HCT116 (cell line): Measurements from ENCODE around the gene USP24. TPM values are rescaled to one million over a fixed set of nuclear protein-coding genes. Genes with fewer than 3 reads are reported as not detected.

Experiments
- ATAC-seq: fragments of 200-7000 bp; cut with Tn5 transposase; 2 replicates; pipeline ENCODE4 v1.9.1; 2020; ENCODE audit warnings: mild to moderate bottlenecking, moderate library complexity
- BruUV-seq: library from RNA; stranded (reverse); fragments of 400-500 nt; replicated peaks from 2 replicates; lab custom pipeline; 2021; lab: Mats Ljungman, UMichigan
- CTCF ChIA-PET: fragments of 300-600 bp; sonication (Branson Sonifier 250); formaldehyde crosslinking; loops from one replicate; lab custom pipeline; 2021; ENCODE audit warnings: antibody characterized with exemption; lab: Charles Lee
- POLR2A ChIA-PET: fragments of 300-600, 350-600 bp; sonication (Branson Sonifier 250); formaldehyde crosslinking; loops from one replicate; lab custom pipeline; 2021; ENCODE audit warnings: antibody characterized with exemption; lab: Charles Lee
- RAD21 ChIA-PET, 2 experiments: fragments of 300-600 bp; sonication (Branson Sonifier 250); formaldehyde crosslinking; loops; one replicate each; lab custom pipeline; 2023; ENCODE audit warnings: low total read pairs in 2 of 2; ENCODE audit not compliant: uncharacterized antibody in 2 of 2, unreplicated experiment in 2 of 2, low non-redundant PET in 1 of 2; lab: Charles Lee
- DNase-seq: peaks from one replicate; pipeline ENCODE4 v3.0.0-alpha.2; 2010; ENCODE audit warnings: low read depth, low spot score
- H2AFZ ChIP-seq: fragments of 200-600 bp; shearing (Covaris generic), sonication (generic); 2 replicates; pipeline ENCODE4 v1.6.1; 2017; ENCODE audit warnings: low read depth, mixed run types, mixed read lengths, antibody characterized with exemption, low read length; ENCODE audit not compliant: poor library complexity, severe bottlenecking
- H3K27ac ChIP-seq: 2 replicates; pipeline ENCODE4 v1.5.1; 2012; ENCODE audit warnings: low read depth, low read length
- H3K27me3 ChIP-seq: fragments of 200-600 bp; sonication (generic); 2 replicates; pipeline ENCODE4 v1.6.1; 2016; ENCODE audit warnings: mixed run types, low read length, mixed read lengths; ENCODE audit not compliant: insufficient read depth
- H3K36me3 ChIP-seq, 2 experiments: fragments of 200-500 bp in 1 of 2; fragments of 200-600 bp in 1 of 2; sonication (Bioruptor generic) in 1 of 2; sonication (generic) in 1 of 2; 2 replicates each; pipeline versions ENCODE4 v1.5.1 to v1.6.1; 2014 to 2016; ENCODE audit warnings: low read length in 2 of 2, inconsistent platforms in 1 of 2, mixed read lengths in 1 of 2, mixed run types in 1 of 2; ENCODE audit not compliant: insufficient read depth in 2 of 2, control insufficient read depth in 1 of 2
- H3K4me1 ChIP-seq, 2 experiments: fragments of 200-600 bp in 1 of 2; sonication (generic) in 1 of 2; 2 replicates each; pipeline versions ENCODE4 v1.5.1 to v1.6.1; 2012 to 2017; ENCODE audit warnings: low read length in 2 of 2, inconsistent platforms in 1 of 2, mild to moderate bottlenecking in 1 of 2, mixed read lengths in 1 of 2, mixed run types in 1 of 2, moderate library complexity in 1 of 2; ENCODE audit not compliant: insufficient read depth in 2 of 2, control insufficient read depth in 1 of 2
- H3K4me2 ChIP-seq: fragments of 200-600 bp; sonication (generic); 2 replicates; pipeline ENCODE4 v1.6.1; 2017; ENCODE audit warnings: mixed run types, low read length, mixed read lengths
- H3K4me3 ChIP-seq, 2 experiments: fragments of 200-600 bp in 1 of 2; sonication (generic) in 1 of 2; replicated peaks in 1 of 2; 2 replicates each; pipeline ENCODE4 v1.5.1; 2011 to 2016; ENCODE audit warnings: low read length in 2 of 2, control low read depth in 1 of 2, low read depth in 1 of 2, mild to moderate bottlenecking in 1 of 2, mixed read lengths in 1 of 2, mixed run types in 1 of 2
- H3K79me2 ChIP-seq: fragments of 200-600 bp; sonication (generic); 2 replicates; pipeline ENCODE4 v1.6.1; 2017; ENCODE audit warnings: mild to moderate bottlenecking, mixed run types, low read length, moderate library complexity, mixed read lengths; ENCODE audit not compliant: insufficient read depth
- H3K9ac ChIP-seq: fragments of 200-600 bp; sonication (generic); 2 replicates; pipeline ENCODE4 v1.6.1; 2016; ENCODE audit warnings: low read length, mixed read lengths
- H3K9me2 ChIP-seq: fragments of 200-600 bp; sonication (generic), shearing (Covaris generic); 2 replicates; pipeline ENCODE4 v1.6.1; 2017; ENCODE audit warnings: mixed run types, mild to moderate bottlenecking, moderate library complexity; ENCODE audit not compliant: insufficient read depth
- H3K9me3 ChIP-seq, 2 experiments: fragments of 200-500 bp in 1 of 2; fragments of 200-600 bp in 1 of 2; sonication (Bioruptor generic) in 1 of 2; sonication (generic) in 1 of 2; 2 replicates each; pipeline ENCODE4 v1.6.1; 2014 to 2017; ENCODE audit warnings: low read length in 2 of 2, mixed read lengths in 2 of 2, inconsistent platforms in 1 of 2, low read depth in 1 of 2, mild to moderate bottlenecking in 1 of 2, mixed run types in 1 of 2, moderate library complexity in 1 of 2; ENCODE audit not compliant: control insufficient read depth in 1 of 2, insufficient read depth in 1 of 2
- H4K20me1 ChIP-seq: fragments of 200-600 bp; sonication (generic), shearing (Covaris generic); 2 replicates; pipeline ENCODE4 v1.6.1; 2017; ENCODE audit warnings: mixed run types, mild to moderate bottlenecking, moderate library complexity; ENCODE audit not compliant: insufficient read depth
- CBX3 ChIP-seq: IDR thresholded peaks from 2 replicates; pipeline ENCODE4 v1.6.1; 2012; ENCODE audit warnings: low read depth
- CEBPB ChIP-seq: IDR thresholded peaks from 2 replicates; pipeline ENCODE4 v1.6.1; 2012; ENCODE audit warnings: low read depth
- EGR1 ChIP-seq: IDR thresholded peaks from 2 replicates; pipeline ENCODE4 v1.6.1; 2012; ENCODE audit warnings: low read depth
- ELF1 ChIP-seq: IDR thresholded peaks from 2 replicates; pipeline ENCODE4 v1.6.1; 2012; ENCODE audit warnings: low read depth, borderline replicate concordance
- EZH2 ChIP-seq: fragments of 200-600 bp; sonication (generic); IDR thresholded peaks from 2 replicates; pipeline ENCODE4 v1.6.1; 2017; ENCODE audit warnings: antibody characterized with exemption, mixed run types
- EZH2phosphoT487 ChIP-seq: fragments of 200-600 bp; IDR thresholded peaks from 2 replicates; pipeline ENCODE4 v1.6.1; 2018; ENCODE audit warnings: antibody characterized with exemption, borderline replicate concordance
- FOSL1 ChIP-seq: IDR thresholded peaks from 2 replicates; pipeline ENCODE4 v1.6.1; 2012; ENCODE audit warnings: low read depth
- JUND ChIP-seq: IDR thresholded peaks from 2 replicates; pipeline ENCODE4 v1.6.1; 2012
- POLR2A ChIP-seq: IDR thresholded peaks from 2 replicates; pipeline ENCODE4 v1.7.0; 2011; ENCODE audit warnings: borderline replicate concordance; ENCODE audit not compliant: insufficient read depth, insufficient read length; ENCODE audit errors: extremely low read depth
- POLR2AphosphoS5 ChIP-seq: IDR thresholded peaks from 2 replicates; pipeline ENCODE4 v1.6.1; 2011; ENCODE audit warnings: mild to moderate bottlenecking, low read depth, low read length, moderate library complexity
- RAD21 ChIP-seq: IDR thresholded peaks from 2 replicates; pipeline ENCODE4 v1.6.1; 2012; ENCODE audit warnings: low read depth, mild to moderate bottlenecking
- REST ChIP-seq: IDR thresholded peaks from 2 replicates; pipeline ENCODE4 v1.6.1; 2012; ENCODE audit warnings: low read depth
- SIN3A ChIP-seq: IDR thresholded peaks from 2 replicates; pipeline ENCODE4 v1.6.1; 2012; ENCODE audit warnings: low read depth
- SP1 ChIP-seq: IDR thresholded peaks from 2 replicates; pipeline ENCODE4 v1.6.1; 2012; ENCODE audit warnings: low read depth
- SRF ChIP-seq: IDR thresholded peaks from 2 replicates; pipeline ENCODE4 v1.6.1; 2012; ENCODE audit warnings: low read depth
- TCF7L2 ChIP-seq: IDR thresholded peaks from 2 replicates; pipeline ENCODE4 v1.7.0; 2011; ENCODE audit warnings: borderline replicate concordance, inconsistent platforms; ENCODE audit not compliant: insufficient read depth, insufficient read length; ENCODE audit errors: extremely low read depth
- YY1 ChIP-seq: IDR thresholded peaks from 2 replicates; pipeline ENCODE4 v1.6.1; 2011; ENCODE audit warnings: low read length, low read depth, moderate library complexity, mild to moderate bottlenecking; ENCODE audit not compliant: insufficient replicate concordance; ENCODE audit errors: extremely low read depth
- ZBTB33 ChIP-seq: IDR thresholded peaks from 2 replicates; pipeline ENCODE4 v1.6.1; 2011; ENCODE audit warnings: mild to moderate bottlenecking, low read length, moderate library complexity; ENCODE audit not compliant: insufficient replicate concordance; ENCODE audit errors: extremely low read depth
- ZFX ChIP-seq: fragments of 450-650 bp; IDR thresholded peaks from 2 replicates; pipeline ENCODE4 v1.6.1; 2017
- intact Hi-C: fragments of 100-400 bp; cut with micrococcal nuclease; formaldehyde crosslinking; loops from 2 replicates; pipeline ENCODE4 v1.10.0; 2022
- total RNA-seq: library from RNA; stranded (reverse); gene quantifications from one replicate; pipeline ENCODE4 v1.2.1, GENCODE V29; 2021; ENCODE audit not compliant: unreplicated experiment
- TF ChIP-seq, protein P1 (sequence below): IDR thresholded peaks from 2 replicates; pipeline ENCODE4 v1.6.1; 2012

USP24 gene
- total RNA-seq, 1 experiment from 2014 or later: 34.2 TPM

DNA sequence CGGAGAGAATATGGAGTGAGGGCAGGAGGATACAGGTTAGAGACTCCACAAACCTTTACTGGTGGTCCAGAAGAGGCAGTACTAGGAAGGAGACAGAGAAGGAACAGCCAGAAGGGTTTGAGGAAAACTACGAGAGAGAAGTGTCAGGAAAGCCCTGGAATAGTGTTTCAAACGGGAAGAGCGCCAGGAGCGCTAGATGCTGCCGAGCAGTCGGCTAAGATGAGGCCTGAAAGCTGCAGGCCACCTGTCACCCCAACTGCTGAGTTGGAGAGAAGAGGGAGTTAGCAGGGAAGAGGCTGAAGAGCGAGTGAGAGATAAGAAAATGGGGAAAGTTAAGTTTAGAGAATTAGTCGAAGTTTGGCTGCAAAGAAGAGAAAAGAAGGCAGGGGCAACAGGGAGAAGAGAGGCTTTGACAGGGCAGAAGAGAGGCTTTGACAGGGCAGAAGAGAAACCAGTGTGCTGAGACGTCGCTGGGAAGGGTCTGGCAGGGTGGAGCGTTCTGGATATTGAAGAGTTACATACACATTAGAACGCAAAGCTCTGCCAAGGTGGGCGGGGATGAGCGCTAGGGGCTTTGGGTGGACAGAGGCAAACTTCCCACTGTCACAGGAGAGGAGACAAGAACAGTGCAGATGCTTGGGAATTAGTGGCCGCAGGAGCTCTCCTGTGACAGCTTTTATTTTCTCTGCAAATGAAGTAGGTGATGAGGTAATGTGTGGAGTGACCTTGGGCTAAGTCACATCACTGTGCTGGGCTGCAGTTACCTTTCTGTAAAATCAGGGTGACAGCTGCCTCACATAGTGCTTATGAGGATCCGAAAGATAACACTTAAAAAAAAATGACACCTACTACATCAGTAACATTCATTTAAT, 144.6 kb downstream of the USP24 start (continued):
- TF ChIP-seq SIN3A (no peak), ELF1 (no peak)
- TF ChIP-seq, all 23 proteins: peak for 0

- no peaks in the 10 kb centered on the region for H3K79me2 ChIP-seq
- TF ChIP-seq RAD21 (no peak), SP1 (no peak), REST (no peak), EGR1 (no peak), TCF7L2 (no peak), ELF1 (no peak), ZBTB33 (no peak), ZFX (no peak), FOSL1 (no peak), YY1 (no peak), CBX3 (no peak), CEBPB (no peak), POLR2AphosphoS5 (no peak), EZH2phosphoT487 (no peak), EZH2 (no peak), SRF (no peak), JUND (no peak), POLR2A (no peak)
- TF ChIP-seq, protein P1, sequence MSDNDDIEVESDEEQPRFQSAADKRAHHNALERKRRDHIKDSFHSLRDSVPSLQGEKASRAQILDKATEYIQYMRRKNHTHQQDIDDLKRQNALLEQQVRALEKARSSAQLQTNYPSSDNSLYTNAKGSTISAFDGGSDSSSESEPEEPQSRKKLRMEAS: no peak
- no peak overlapping the region for H3K4me2 ChIP-seq
- H2AFZ ChIP-seq: no peak overlapping the region
- ATAC-seq: no peak
- ChIA-PET CTCF (interaction anchor here (0.7 kb wide), 1 partner anchor 68 kb away, joined by 3 read pairs; no protein-coding TSS in a partner anchor), POLR2A (no interaction called here), RAD21 (no interaction called here)
- intact Hi-C loops: no loop called here
- DNase-seq: no peak
- H3K27me3 ChIP-seq: no peaks in the 10 kb centered on the region
- no TSS peak for BruUV-seq
- H3K36me3 ChIP-seq: peaks cover 28 to 38% of the 10 kb centered on the region in 2 experiments; a peak in 3 of 4 replicates
- no peak overlapping the region for H3K4me3 ChIP-seq
- no peak overlapping the region for H3K27ac ChIP-seq
- no peak overlapping the region for H3K9ac ChIP-seq
- H4K20me1 ChIP-seq: no peaks in the 10 kb centered on the region
- H3K9me3 ChIP-seq: no peaks in the 10 kb centered on the region
- H3K9me2 ChIP-seq: no peaks in the 10 kb centered on the region
- peaks cover 0 to 5% of the 10 kb centered on the region in 2 experiments; a peak in 1 of 4 replicates for H3K4me1 ChIP-seq
Measured at GRCh38 chr1:55069280-55069679, 145.9 kb downstream of the USP24 start.
